GM13977 (cell line): ENCODE measurements around the gene PIP5K1C.

ENCODE experiments used
- DNase-seq: peaks from one replicate; pipeline ENCODE4 v3.0.0; 2012; ENCODE audit warnings: low spot score
- in situ Hi-C: fragments of 300-500 bp; cut with MboI; formaldehyde crosslinking; loops from one replicate; pipeline ENCODE4 v1.12.0; 2022; ENCODE audit warnings: low sequenced_read_pairs, low pct_unique_long_range_greater_than_20kb, mixed read lengths, inconsistent platforms; ENCODE audit not compliant: unreplicated experiment
- TF ChIP-seq, protein P1 (sequence below): IDR thresholded peaks from 2 replicates; pipeline ENCODE4 v1.5.1; 2012; ENCODE audit warnings: mild to moderate bottlenecking, control low read depth; ENCODE audit not compliant: insufficient read depth; ENCODE audit errors: extremely low read depth, missing control alignments

PIP5K1C gene

DNA sequence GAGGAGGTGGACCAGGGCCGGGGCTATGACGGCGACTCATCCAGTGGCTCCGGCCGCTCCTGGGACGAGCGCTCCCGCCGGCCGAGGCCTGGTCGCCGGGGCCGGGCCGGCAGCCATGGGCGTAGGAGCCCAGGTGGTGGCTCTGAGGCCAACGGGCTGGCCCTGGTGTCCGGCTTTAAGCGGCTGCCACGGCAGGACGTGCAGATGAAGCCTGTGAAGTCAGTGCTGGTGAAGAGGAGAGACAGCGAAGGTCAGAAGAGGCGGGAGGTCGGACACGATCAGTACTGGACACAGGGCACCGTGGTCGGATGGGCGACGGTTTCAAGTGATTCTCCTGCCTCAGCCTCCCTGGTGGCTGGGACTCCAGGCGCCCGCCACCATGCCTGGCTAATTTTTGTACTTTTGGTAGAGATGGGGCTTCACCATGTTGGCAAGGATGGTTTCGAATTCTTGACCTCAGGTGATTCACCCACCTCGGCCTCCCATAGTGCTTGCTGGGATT is 30.2 kb upstream of the PIP5K1C start:
- no peak for DNase-seq
- TF ChIP-seq, protein P1, sequence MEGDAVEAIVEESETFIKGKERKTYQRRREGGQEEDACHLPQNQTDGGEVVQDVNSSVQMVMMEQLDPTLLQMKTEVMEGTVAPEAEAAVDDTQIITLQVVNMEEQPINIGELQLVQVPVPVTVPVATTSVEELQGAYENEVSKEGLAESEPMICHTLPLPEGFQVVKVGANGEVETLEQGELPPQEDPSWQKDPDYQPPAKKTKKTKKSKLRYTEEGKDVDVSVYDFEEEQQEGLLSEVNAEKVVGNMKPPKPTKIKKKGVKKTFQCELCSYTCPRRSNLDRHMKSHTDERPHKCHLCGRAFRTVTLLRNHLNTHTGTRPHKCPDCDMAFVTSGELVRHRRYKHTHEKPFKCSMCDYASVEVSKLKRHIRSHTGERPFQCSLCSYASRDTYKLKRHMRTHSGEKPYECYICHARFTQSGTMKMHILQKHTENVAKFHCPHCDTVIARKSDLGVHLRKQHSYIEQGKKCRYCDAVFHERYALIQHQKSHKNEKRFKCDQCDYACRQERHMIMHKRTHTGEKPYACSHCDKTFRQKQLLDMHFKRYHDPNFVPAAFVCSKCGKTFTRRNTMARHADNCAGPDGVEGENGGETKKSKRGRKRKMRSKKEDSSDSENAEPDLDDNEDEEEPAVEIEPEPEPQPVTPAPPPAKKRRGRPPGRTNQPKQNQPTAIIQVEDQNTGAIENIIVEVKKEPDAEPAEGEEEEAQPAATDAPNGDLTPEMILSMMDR: no peak
- in situ Hi-C loops: no loop called here

- DNase-seq: no peak
- TF ChIP-seq, protein P1: no peak
- in situ Hi-C loops: no loop called here
These were observed 25.5 kb upstream of the PIP5K1C start for GRCh38 chr19:3725640-3726310.

- TF ChIP-seq, protein P1: no peak
- no peak for DNase-seq
- in situ Hi-C loops: no loop called here
These were observed 24.9 kb upstream of the PIP5K1C start for GRCh38 chr19:3725121-3725520.

GRCh38 chr19:3723883-3724282 is 23.6 kb upstream of the PIP5K1C start:
- in situ Hi-C loops: no loop called here
- DNase-seq: no peak
- TF ChIP-seq, protein P1: no peak

DNA sequence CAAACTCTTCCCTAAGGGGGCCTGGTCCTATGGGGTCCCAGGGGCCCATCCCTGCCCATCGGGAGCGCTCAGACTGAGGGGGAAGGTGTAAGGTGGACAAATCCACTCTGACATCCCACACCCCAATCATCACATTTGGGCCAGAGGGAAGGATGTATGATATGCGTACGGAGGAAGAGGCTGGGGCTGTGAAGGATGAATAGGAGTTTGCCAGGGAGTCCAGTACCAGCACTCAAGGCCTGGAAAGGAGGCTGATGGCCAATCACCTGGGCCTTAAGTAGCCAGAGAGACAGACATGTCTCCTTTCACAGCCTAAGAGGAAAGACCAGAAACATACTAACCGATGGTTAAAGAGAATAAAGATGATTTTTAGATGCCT is 22.8 kb upstream of the PIP5K1C start:
- in situ Hi-C loops: no loop called here
- TF ChIP-seq, protein P1: no peak
- DNase-seq: no peak

DNA sequence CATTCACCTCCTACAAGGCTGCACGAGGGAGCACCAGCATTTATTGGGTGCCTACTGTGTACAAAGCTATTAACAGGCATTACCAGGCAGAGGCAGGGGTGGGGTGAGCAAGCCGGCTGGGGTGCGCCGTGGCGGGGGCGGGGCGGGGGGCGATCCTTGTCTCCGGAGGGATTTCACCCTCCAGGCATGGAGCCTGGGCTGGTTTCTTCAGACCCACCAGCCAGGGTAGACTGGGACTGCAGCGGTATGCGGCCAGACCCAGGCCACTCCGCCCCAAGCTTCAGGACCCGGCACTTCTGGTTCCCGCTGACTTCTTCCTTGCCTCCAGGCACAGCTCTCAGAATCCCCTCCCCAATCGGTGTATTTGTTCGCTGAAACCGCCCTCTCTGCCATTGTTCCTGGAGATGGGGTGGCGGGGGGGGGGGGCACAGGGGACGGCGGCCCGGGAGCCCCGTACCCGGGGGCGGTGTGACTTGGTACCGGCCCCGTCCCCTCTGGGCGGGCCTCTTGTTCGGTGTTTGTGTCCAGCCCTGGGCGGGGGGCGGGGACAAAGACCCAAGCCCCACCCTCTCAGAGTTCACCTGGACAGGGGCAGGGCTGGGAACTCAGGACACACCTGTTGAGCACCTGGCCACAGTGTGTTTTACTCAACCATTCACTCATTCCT is 22.3 kb upstream of the PIP5K1C start:
- no peak for DNase-seq
- TF ChIP-seq, protein P1: no peak
- in situ Hi-C loops: no loop called here
